ENCODE results near the gene PRPF39. TPM values are rescaled to one million over a fixed set of nuclear protein-coding genes. Genes with fewer than 3 reads are reported as not detected.
"Not testable (repeated sequence)": the region's sequence is repeated elsewhere in the genome, so short reads cannot be mapped to it uniquely, and the experiment has no call there.

The PRPF39 gene
- total RNA-seq, 2 donors from 2014 or later = 30.4 to 31.8 TPM

GRCh38 chr14:45133683-45134050 lies 49.8 kb downstream of the PRPF39 start:
- no peak for DNase-seq (ENCODE audit: low spot score)
- intact Hi-C loops (cut with DNase I) = loop anchor here in 1 of 2 donors (10.0 kb wide), 2 partner anchors 49 to 169 kb away; partner anchors contain the start of genes KLHL28, PRPF39 and TOGARAM1

- peak; percentile 98 for DNase-seq (ENCODE audit: low spot score)
These were observed 50.4 kb downstream of the PRPF39 start, which contains the start of gene FKBP3 for GRCh38 chr14:45134051-45134958. Gene FKBP3 (minus strand): TSS chr14:45134481. CDS start chr14:45134456, 25 bp downstream.

GRCh38 chr14:45135156-45135555 lies 51.2 kb downstream of the PRPF39 start:
- no peak for DNase-seq (ENCODE audit: low spot score)
- intact Hi-C loops (cut with DNase I) = loop anchor here in 1 of 2 donors (10.0 kb wide), 2 partner anchors 50 to 170 kb away; partner anchors contain the start of genes KLHL28, PRPF39 and TOGARAM1

More at GRCh38 chr14:45134051-45134958, 50.4 kb downstream of the PRPF39 start, which contains the start of gene FKBP3:
- intact Hi-C loops (cut with DNase I) = loop anchor here in 1 of 2 donors (10.0 kb wide), 2 partner anchors 50 to 170 kb away; partner anchors contain the start of genes KLHL28, PRPF39 and TOGARAM1

- intact Hi-C loops (cut with DNase I) = loop anchor here in 1 of 2 donors (10.0 kb wide), 2 partner anchors 51 to 171 kb away; partner anchors contain the start of genes KLHL28, PRPF39 and TOGARAM1
These were observed 51.9 kb downstream of the PRPF39 start, which contains the start of gene FANCM for GRCh38 chr14:45135659-45136395. Gene FANCM (plus strand): TSS chr14:45135930. CDS start chr14:45136032, 102 bp downstream.

GRCh38 chr14:45136399-45136798 lies 52.5 kb downstream of the PRPF39 start:
- intact Hi-C loops (cut with DNase I) = loop anchor here in 1 of 2 donors (10.0 kb wide), 2 partner anchors 52 to 172 kb away; partner anchors contain the start of genes KLHL28, PRPF39 and TOGARAM1
- no peak for DNase-seq (ENCODE audit: low spot score)

More at GRCh38 chr14:45135659-45136395, 51.9 kb downstream of the PRPF39 start, which contains the start of gene FANCM:
- DNase-seq (ENCODE audit: low spot score) = peak; percentile 95

- intact Hi-C loops (cut with DNase I) = no loop called here
- DNase-seq (ENCODE audit: low spot score) = no peak
These were observed 56.8 kb downstream of the PRPF39 start for GRCh38 chr14:45140661-45141187.

GRCh38 chr14:45142083-45142482 lies 58.2 kb downstream of the PRPF39 start:
- DNase-seq (ENCODE audit: low spot score); intact Hi-C loops (cut with DNase I): not testable (repeated sequence)

- intact Hi-C loops (cut with DNase I) = no loop called here
- DNase-seq (ENCODE audit: low spot score) = no peak
These were observed 60.7 kb downstream of the PRPF39 start for GRCh38 chr14:45144658-45145057.

- no peak for DNase-seq (ENCODE audit: low spot score)
- intact Hi-C loops (cut with DNase I) = no loop called here
These were observed 61.3 kb downstream of the PRPF39 start for GRCh38 chr14:45145214-45145613.

- no peak for DNase-seq (ENCODE audit: low spot score)
- intact Hi-C loops (cut with DNase I) = no loop called here
These were observed 65.7 kb downstream of the PRPF39 start for GRCh38 chr14:45149602-45150001.

- intact Hi-C loops (cut with DNase I) = no loop called here
- DNase-seq (ENCODE audit: low spot score) = no peak
These were observed 66.5 kb downstream of the PRPF39 start for GRCh38 chr14:45150386-45150890.

- intact Hi-C loops (cut with DNase I) = no loop called here
- DNase-seq (ENCODE audit: low spot score) = no peak
These were observed 72.2 kb downstream of the PRPF39 start for GRCh38 chr14:45156067-45156466.

Other genes with a start within 250 kb of the PRPF39 start
- 10 to 100 TPM; 16.0 to 16.4 TPM for gene KLHL28, start 122.2 kb upstream of the PRPF39 start, total RNA-seq
- gene TOGARAM1, start 121.9 kb upstream of the PRPF39 start, total RNA-seq = 10 to 100 TPM; 12.9 to 17.0 TPM
- gene FKBP3, start 50.4 kb downstream of the PRPF39 start, total RNA-seq = 10 to 100 TPM; 42.8 to 45.7 TPM
- 1 to 10 TPM; 5.1 to 6.3 TPM for gene FANCM, start 51.8 kb downstream of the PRPF39 start, total RNA-seq
- gene MIS18BP1, start 169.1 kb downstream of the PRPF39 start, total RNA-seq = 10 to 100 TPM; 16.6 to 19.7 TPM